ENCODE results near the gene ATL3.

The ATL3 gene

GRCh38 chr11:63613517-63614135 lies 57.5 kb downstream of the ATL3 start (continued):
- TF ChIP-seq ZNF292 (tag by site-specific recombination; IDR thresholded peaks at IDR 0.05; ENCODE audit: borderline replicate concordance, low read depth) (no peak), ZNF146 (tag by site-specific recombination; IDR thresholded peaks at IDR 0.05) (no peak), ZNF544 (tag by site-specific recombination; IDR thresholded peaks at IDR 0.05) (no peak), GLIS1 (tag by site-specific recombination; IDR thresholded peaks at IDR 0.05) (0 out of 2 replicates have a peak, but pooled peaks have one; percentile 17), ZNF701 (tag by site-specific recombination; IDR thresholded peaks at IDR 0.05) (no peak), ZFP69B (tag by site-specific recombination; IDR thresholded peaks at IDR 0.05) (peak; percentile 97), ZNF777 (tag by site-specific recombination; IDR thresholded peaks at IDR 0.05; ENCODE audit: borderline replicate concordance) (0 out of 2 replicates have a peak, but pooled peaks have one; percentile 38), ZBTB11 (tag by site-specific recombination; conservative IDR thresholded peaks at IDR 0.05; ENCODE audit: low read depth) (peak; percentile 33; the same call in 1 of the 2 replicates), ZBTB17 (tag by site-specific recombination; IDR thresholded peaks at IDR 0.05) (peak; percentile 63; the same call in 1 of the 2 replicates), ZNF558 (tag by site-specific recombination; IDR thresholded peaks at IDR 0.05) (no peak), ZNF404 (tag by site-specific recombination; IDR thresholded peaks at IDR 0.05) (no peak), SP2 (tag by site-specific recombination; IDR thresholded peaks at IDR 0.05) (peak; percentile 63), KLF16 (tag by site-specific recombination; IDR thresholded peaks at IDR 0.05) (peak; percentile 32; the same call in 1 of the 2 replicates)
- TF ChIP-seq, protein P1, sequence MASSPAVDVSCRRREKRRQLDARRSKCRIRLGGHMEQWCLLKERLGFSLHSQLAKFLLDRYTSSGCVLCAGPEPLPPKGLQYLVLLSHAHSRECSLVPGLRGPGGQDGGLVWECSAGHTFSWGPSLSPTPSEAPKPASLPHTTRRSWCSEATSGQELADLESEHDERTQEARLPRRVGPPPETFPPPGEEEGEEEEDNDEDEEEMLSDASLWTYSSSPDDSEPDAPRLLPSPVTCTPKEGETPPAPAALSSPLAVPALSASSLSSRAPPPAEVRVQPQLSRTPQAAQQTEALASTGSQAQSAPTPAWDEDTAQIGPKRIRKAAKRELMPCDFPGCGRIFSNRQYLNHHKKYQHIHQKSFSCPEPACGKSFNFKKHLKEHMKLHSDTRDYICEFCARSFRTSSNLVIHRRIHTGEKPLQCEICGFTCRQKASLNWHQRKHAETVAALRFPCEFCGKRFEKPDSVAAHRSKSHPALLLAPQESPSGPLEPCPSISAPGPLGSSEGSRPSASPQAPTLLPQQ (tag by site-specific recombination; IDR thresholded peaks at IDR 0.05), result peak; percentile 97

DNA sequence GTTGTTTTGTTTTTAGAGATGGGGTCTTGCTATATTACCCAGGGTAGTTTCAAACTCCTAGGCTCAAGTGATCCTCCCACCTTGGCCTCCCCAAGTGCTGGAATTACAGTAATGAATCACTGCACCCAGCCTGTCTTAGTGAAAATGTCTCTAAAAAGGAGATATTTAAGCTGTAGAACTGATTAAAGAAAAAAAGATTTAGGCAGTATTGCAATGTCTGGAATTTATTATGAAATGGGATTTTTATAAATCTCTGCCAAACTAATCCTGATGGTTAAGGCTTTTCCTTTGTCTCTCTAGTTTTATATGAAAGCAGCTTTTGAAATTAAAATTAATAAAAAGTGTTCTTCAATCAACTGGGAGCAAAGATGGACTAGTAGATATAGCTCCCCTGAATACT lies 59.0 kb downstream of the ATL3 start:
- POLR2A ChIA-PET, result no interaction called here
- CTCF ChIA-PET, result interaction anchor here (0.7 kb wide), 1 partner anchor 57 kb away, joined by 3 read pairs; no protein-coding TSS in a partner anchor
- H3K9me3 ChIP-seq (ENCODE audit: control insufficient read depth, insufficient read depth, low read depth, low read length), result no peaks in the 10 kb centered on the region
- no peak overlapping the region for H3K27ac ChIP-seq (ENCODE audit: extremely low read depth, low read depth, low read length)
- H3K4me3 ChIP-seq (ENCODE audit: low read depth, low read length), result no peak overlapping the region
- no peaks in the 10 kb centered on the region for H3K36me3 ChIP-seq (ENCODE audit: control insufficient read depth in 2 of 2, insufficient read depth in 1 of 2, low read length in 2 of 2)
- H3K4me1 ChIP-seq (ENCODE audit: control insufficient read depth, insufficient read depth, low read length), result no peaks in the 10 kb centered on the region
- TF ChIP-seq ZFP41 (tag by site-specific recombination; IDR thresholded peaks at IDR 0.05; ENCODE audit: borderline replicate concordance) (no peak), HOXC10 (CRISPR knock-in tag; IDR thresholded peaks at IDR 0.05) (no peak), IKZF3 (tag by site-specific recombination; IDR thresholded peaks at IDR 0.05) (no peak), ZBTB11 (tag by site-specific recombination; conservative IDR thresholded peaks at IDR 0.05; ENCODE audit: low read depth) (no peak), ZNF211 (tag by site-specific recombination; IDR thresholded peaks at IDR 0.05; ENCODE audit: low read depth) (no peak), TCF7L2 (IDR thresholded peaks at IDR 0.05; ENCODE audit: borderline replicate concordance, low read depth, low read length) (no peak), ZNF747 (tag by site-specific recombination; IDR thresholded peaks at IDR 0.05) (no peak), ZNF776 (tag by site-specific recombination; IDR thresholded peaks at IDR 0.05; ENCODE audit: borderline replicate concordance) (no peak), ZNF202 (tag by site-specific recombination; IDR thresholded peaks at IDR 0.05; ENCODE audit: borderline replicate concordance) (no peak), ZNF529 (tag by site-specific recombination; IDR thresholded peaks at IDR 0.05; ENCODE audit: insufficient replicate concordance) (no peak), ZNF513 (tag by site-specific recombination; IDR thresholded peaks at IDR 0.05) (no peak)
- TF ChIP-seq, protein P2, sequence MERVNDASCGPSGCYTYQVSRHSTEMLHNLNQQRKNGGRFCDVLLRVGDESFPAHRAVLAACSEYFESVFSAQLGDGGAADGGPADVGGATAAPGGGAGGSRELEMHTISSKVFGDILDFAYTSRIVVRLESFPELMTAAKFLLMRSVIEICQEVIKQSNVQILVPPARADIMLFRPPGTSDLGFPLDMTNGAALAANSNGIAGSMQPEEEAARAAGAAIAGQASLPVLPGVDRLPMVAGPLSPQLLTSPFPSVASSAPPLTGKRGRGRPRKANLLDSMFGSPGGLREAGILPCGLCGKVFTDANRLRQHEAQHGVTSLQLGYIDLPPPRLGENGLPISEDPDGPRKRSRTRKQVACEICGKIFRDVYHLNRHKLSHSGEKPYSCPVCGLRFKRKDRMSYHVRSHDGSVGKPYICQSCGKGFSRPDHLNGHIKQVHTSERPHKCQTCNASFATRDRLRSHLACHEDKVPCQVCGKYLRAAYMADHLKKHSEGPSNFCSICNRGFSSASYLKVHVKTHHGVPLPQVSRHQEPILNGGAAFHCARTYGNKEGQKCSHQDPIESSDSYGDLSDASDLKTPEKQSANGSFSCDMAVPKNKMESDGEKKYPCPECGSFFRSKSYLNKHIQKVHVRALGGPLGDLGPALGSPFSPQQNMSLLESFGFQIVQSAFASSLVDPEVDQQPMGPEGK (tag by site-specific recombination; IDR thresholded peaks at IDR 0.05), result no peak
